ENCODE measurements around the gene GSE1.

Gene GSE1

GRCh38 chr16:85584819-85585282 lies 28.3 kb upstream of the GSE1 start:
- H3K36me3 ChIP-seq (ENCODE audit: control insufficient read depth in 4 of 4, insufficient read depth in 4 of 4, low read length in 3 of 4): peaks cover 0 to 10% (median 5%) of the 10 kb centered on the region in 4 experiments
- H3K4me3 ChIP-seq (ENCODE audit: control insufficient read depth in 1 of 7, extremely low read depth in 1 of 7, insufficient read depth in 4 of 7, low read depth in 2 of 7, low read length in 6 of 7): no peak overlapping the region
- CTCF ChIA-PET: interaction anchor here (2.4 kb wide), 1 partner anchor 11 kb away, joined by 8 read pairs; no protein-coding TSS in a partner anchor
- WGBS (ENCODE audit: insufficient coverage): 95% methylated on average over 17 of the region's 20 CpGs
- no peak for DNase-seq
- POLR2A ChIA-PET: interaction anchor here (0.7 to 0.9 kb wide), 2 partner anchors 14 to 169 kb away, joined by 3 read pairs; no protein-coding TSS in a partner anchor
- no peak overlapping the region for H3K27ac ChIP-seq (ENCODE audit: insufficient read depth in 1 of 2, low read depth in 1 of 2, low read length in 2 of 2, poor library complexity in 1 of 2, severe bottlenecking in 2 of 2)
- H3K4me1 ChIP-seq (ENCODE audit: control extremely low read depth in 1 of 4, control insufficient read depth in 4 of 4, insufficient read depth in 4 of 4, low read length in 3 of 4): peaks cover 0 to 16% (median 13%) of the 10 kb centered on the region in 4 experiments
- H3K9me3 ChIP-seq (ENCODE audit: control extremely low read depth in 1 of 5, control insufficient read depth in 4 of 5, insufficient read depth in 2 of 5, low read depth in 1 of 5, low read length in 4 of 5): no peaks in the 10 kb centered on the region
- H3K27me3 ChIP-seq (replicated peaks in 2 of 5; ENCODE audit: control insufficient read depth in 4 of 5, insufficient read depth in 5 of 5, low read length in 4 of 5): no peaks in the 10 kb centered on the region

GRCh38 chr16:85585711-85586110 lies 27.4 kb upstream of the GSE1 start:
- H3K4me1 ChIP-seq (ENCODE audit: control extremely low read depth in 1 of 4, control insufficient read depth in 4 of 4, insufficient read depth in 4 of 4, low read length in 3 of 4): peaks cover 0 to 13% (median 12%) of the 10 kb centered on the region in 4 experiments

GRCh38 chr16:85586380-85587104 lies 26.6 kb upstream of the GSE1 start:
- Histone ChIP-seq H3K9me3 (ENCODE audit: control extremely low read depth in 1 of 5, control insufficient read depth in 4 of 5, insufficient read depth in 2 of 5, low read depth in 1 of 5, low read length in 4 of 5) (no peaks in the 10 kb centered on the region), H3K36me3 (ENCODE audit: control insufficient read depth in 4 of 4, insufficient read depth in 4 of 4, low read length in 3 of 4) (peaks cover 0 to 10% (median 5%) of the 10 kb centered on the region in 4 experiments), H3K4me3 (ENCODE audit: control insufficient read depth in 1 of 7, extremely low read depth in 1 of 7, insufficient read depth in 4 of 7, low read depth in 2 of 7, low read length in 6 of 7) (no peak overlapping the region), H3K27ac (ENCODE audit: insufficient read depth in 1 of 2, low read depth in 1 of 2, low read length in 2 of 2, poor library complexity in 1 of 2, severe bottlenecking in 2 of 2) (no peak overlapping the region), H3K4me1 (ENCODE audit: control extremely low read depth in 1 of 4, control insufficient read depth in 4 of 4, insufficient read depth in 4 of 4, low read length in 3 of 4) (peaks cover 0 to 11% (median 10%) of the 10 kb centered on the region in 4 experiments), H3K27me3 (replicated peaks in 2 of 5; ENCODE audit: control insufficient read depth in 4 of 5, insufficient read depth in 5 of 5, low read length in 4 of 5) (no peaks in the 10 kb centered on the region)
- CTCF ChIA-PET: interaction anchor here (2.4 kb wide), 1 partner anchor 13 kb away, joined by 8 read pairs; no protein-coding TSS in a partner anchor
- WGBS (ENCODE audit: insufficient coverage): 97% methylated on average over 24 of the region's 31 CpGs
- DNase-seq: no peak
- POLR2A ChIA-PET: no interaction called here

More at GRCh38 chr16:85585711-85586110, 27.4 kb upstream of the GSE1 start:
- Histone ChIP-seq H3K36me3 (ENCODE audit: control insufficient read depth in 4 of 4, insufficient read depth in 4 of 4, low read length in 3 of 4) (peaks cover 0 to 10% (median 5%) of the 10 kb centered on the region in 4 experiments), H3K27me3 (replicated peaks in 2 of 5; ENCODE audit: control insufficient read depth in 4 of 5, insufficient read depth in 5 of 5, low read length in 4 of 5) (no peaks in the 10 kb centered on the region), H3K9me3 (ENCODE audit: control extremely low read depth in 1 of 5, control insufficient read depth in 4 of 5, insufficient read depth in 2 of 5, low read depth in 1 of 5, low read length in 4 of 5) (no peaks in the 10 kb centered on the region), H3K4me3 (ENCODE audit: control insufficient read depth in 1 of 7, extremely low read depth in 1 of 7, insufficient read depth in 4 of 7, low read depth in 2 of 7, low read length in 6 of 7) (no peak overlapping the region), H3K27ac (ENCODE audit: insufficient read depth in 1 of 2, low read depth in 1 of 2, low read length in 2 of 2, poor library complexity in 1 of 2, severe bottlenecking in 2 of 2) (no peak overlapping the region)
- POLR2A ChIA-PET: interaction anchor here (0.9 kb wide), 1 partner anchor 15 kb away, joined by 3 read pairs; no protein-coding TSS in a partner anchor
- CTCF ChIA-PET: interaction anchor here (2.4 kb wide), 1 partner anchor 12 kb away, joined by 8 read pairs; no protein-coding TSS in a partner anchor
- 95% methylated on average over 7 of the region's 7 CpGs for WGBS (ENCODE audit: insufficient coverage)
- DNase-seq: no peak

DNA sequence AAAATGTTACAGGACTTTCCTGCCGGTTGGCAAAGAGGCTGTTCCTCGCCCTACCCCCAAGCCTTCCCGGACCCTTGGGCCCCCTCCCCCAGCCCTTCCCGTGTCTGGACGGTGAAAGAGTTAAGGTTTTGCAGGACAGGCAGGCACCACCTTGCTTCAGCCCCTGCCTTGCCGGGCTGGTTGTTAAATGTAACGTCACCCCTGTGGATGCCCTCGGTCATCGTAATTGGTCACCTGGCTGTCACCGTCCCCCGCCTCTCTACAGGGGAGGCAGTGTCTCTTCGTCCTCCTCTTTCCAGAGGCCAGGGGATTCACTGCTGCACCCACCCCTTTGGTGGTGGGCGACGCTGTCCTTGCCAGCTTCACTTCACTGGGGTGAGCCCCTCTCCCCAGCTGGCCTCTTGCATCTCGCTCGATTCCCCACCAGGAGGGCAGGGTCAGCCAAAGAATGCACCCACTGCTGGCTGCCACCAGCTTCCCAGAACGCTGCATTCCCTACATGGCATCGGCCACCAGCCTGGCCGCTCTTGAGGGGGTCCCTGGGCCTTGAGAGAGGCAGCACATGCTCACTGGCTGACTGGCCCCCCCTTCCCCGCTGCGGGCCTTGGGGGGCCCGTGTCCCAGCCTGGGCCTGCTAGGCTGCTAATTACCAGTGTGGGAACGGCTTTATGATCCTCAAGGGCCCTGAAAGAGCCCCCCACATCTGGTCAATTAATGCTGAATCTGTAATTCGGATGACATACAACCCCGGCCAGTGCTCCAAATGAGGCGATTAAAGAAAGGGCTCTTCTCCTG lies 25.2 kb upstream of the GSE1 start:
- Histone ChIP-seq H3K4me1 (ENCODE audit: control extremely low read depth in 1 of 4, control insufficient read depth in 4 of 4, insufficient read depth in 4 of 4, low read length in 3 of 4) (peaks cover 0 to 15% (median 14%) of the 10 kb centered on the region in 4 experiments), H3K36me3 (ENCODE audit: control insufficient read depth in 4 of 4, insufficient read depth in 4 of 4, low read length in 3 of 4) (peaks cover 0 to 10% (median 5%) of the 10 kb centered on the region in 4 experiments), H3K27ac (ENCODE audit: insufficient read depth in 1 of 2, low read depth in 1 of 2, low read length in 2 of 2, poor library complexity in 1 of 2, severe bottlenecking in 2 of 2) (no peak overlapping the region), H3K27me3 (replicated peaks in 2 of 5; ENCODE audit: control insufficient read depth in 4 of 5, insufficient read depth in 5 of 5, low read length in 4 of 5) (no peaks in the 10 kb centered on the region), H3K4me3 (ENCODE audit: control insufficient read depth in 1 of 7, extremely low read depth in 1 of 7, insufficient read depth in 4 of 7, low read depth in 2 of 7, low read length in 6 of 7) (no peak overlapping the region), H3K9me3 (ENCODE audit: control extremely low read depth in 1 of 5, control insufficient read depth in 4 of 5, insufficient read depth in 2 of 5, low read depth in 1 of 5, low read length in 4 of 5) (no peaks in the 10 kb centered on the region)
- WGBS (ENCODE audit: insufficient coverage): 97% methylated on average over 26 of the region's 26 CpGs
- CTCF ChIA-PET: no interaction called here
- DNase-seq: no peak
- POLR2A ChIA-PET: interaction anchor here (0.6 kb wide), 1 partner anchor 99 kb away, joined by 3 read pairs; no protein-coding TSS in a partner anchor

DNA sequence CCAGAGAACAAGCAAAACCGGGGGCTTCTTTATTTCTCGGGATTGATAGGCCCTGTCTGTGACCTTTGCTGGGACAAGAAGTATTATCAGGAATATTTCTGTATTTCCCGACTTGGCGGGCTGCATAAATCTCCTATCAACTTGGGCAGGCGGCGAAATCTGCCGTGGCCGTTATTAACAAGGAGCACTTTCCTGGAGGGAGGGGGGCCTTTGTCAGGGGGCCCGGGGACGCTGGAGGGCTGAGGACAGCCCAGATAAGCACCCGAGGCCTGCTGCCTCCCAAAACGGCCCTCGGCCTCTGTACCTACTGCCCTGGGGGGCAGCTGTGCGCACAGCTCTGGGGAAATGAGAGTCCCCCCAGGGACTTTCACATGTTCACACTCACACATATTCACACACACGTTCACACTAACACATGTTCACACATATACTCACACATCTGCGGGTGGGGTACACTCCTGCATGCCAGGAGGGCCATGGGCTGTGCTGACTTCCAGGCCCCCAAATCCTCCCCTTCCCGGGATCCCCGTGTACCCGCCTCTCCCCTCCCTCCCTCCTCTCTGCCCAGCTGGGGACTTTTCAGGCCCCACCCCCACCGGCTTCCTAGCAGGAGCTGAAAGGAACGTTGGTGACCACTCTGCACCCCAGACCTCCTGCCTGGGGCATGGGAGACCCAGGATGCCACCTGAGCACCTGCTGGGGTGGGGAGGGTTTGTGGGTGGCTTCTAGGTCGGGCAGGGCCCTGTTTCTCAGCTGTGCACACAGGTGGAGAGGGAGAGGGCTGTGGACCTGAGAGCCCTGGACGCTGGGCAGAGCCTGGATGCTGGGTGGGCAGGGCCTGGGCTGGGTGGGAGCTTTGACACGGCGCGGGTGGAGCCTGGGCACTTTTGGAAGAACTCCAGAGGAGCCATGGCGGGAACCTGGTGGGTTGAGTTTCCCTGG lies 24.3 kb upstream of the GSE1 start:
- CTCF ChIA-PET: interaction anchor here (0.7 to 1.2 kb wide), 2 partner anchors 14 to 168 kb away, joined by 3 read pairs; no protein-coding TSS in a partner anchor
- Histone ChIP-seq H3K4me3 (ENCODE audit: control insufficient read depth in 1 of 7, extremely low read depth in 1 of 7, insufficient read depth in 4 of 7, low read depth in 2 of 7, low read length in 6 of 7) (no peak overlapping the region), H3K27ac (ENCODE audit: insufficient read depth in 1 of 2, low read depth in 1 of 2, low read length in 2 of 2, poor library complexity in 1 of 2, severe bottlenecking in 2 of 2) (no peak overlapping the region), H3K9me3 (ENCODE audit: control extremely low read depth in 1 of 5, control insufficient read depth in 4 of 5, insufficient read depth in 2 of 5, low read depth in 1 of 5, low read length in 4 of 5) (no peaks in the 10 kb centered on the region), H3K27me3 (replicated peaks in 2 of 5; ENCODE audit: control insufficient read depth in 4 of 5, insufficient read depth in 5 of 5, low read length in 4 of 5) (no peaks in the 10 kb centered on the region), H3K4me1 (ENCODE audit: control extremely low read depth in 1 of 4, control insufficient read depth in 4 of 4, insufficient read depth in 4 of 4, low read length in 3 of 4) (peaks cover 0 to 13% (median 10%) of the 10 kb centered on the region in 4 experiments), H3K36me3 (ENCODE audit: control insufficient read depth in 4 of 4, insufficient read depth in 4 of 4, low read length in 3 of 4) (peaks cover 0 to 10% (median 5%) of the 10 kb centered on the region in 4 experiments)
- POLR2A ChIA-PET: no interaction called here
- WGBS (ENCODE audit: insufficient coverage): 93% methylated on average over 23 of the region's 27 CpGs
- DNase-seq: no peak

DNA sequence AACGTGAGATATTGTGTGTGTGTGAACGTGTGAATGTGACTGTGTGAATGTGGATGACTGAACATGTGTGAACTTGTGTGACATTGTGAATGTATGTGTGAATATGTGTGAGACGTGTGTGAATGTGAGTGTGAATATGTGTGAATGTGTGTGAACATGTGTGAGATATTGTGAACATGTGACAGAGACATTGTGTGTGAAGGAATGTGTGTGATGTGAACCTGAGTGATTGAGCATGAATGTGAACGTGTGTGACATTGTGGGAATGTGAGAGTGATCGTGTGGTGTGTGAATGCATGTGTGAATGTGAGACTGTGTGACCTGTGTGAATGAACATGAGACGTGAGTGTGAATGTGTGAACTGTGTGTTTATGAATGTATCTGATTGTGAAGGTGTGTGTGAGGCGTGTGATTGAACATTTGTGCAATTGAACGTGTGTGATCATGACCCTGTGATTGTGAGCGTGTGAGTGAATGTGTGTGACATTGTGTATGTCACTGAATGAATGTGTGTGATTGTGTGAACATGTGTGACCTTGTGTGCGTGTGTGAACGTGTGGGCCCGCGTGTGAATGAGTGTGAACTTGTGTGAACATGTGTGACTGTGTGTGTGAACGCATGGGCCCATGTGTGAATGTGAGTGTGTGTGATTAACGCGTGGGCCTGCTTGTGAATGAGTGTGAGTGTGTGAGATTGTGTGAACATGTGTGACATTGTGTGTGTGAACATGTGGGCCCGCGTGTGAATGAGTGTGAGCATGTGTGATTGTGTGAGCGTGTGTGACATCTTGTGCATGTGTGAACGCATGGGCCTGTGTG lies 23.2 kb upstream of the GSE1 start:
- 97% methylated on average over 20 of the region's 20 CpGs for WGBS (ENCODE audit: insufficient coverage)
- Histone ChIP-seq H3K9me3 (ENCODE audit: control extremely low read depth in 1 of 5, control insufficient read depth in 4 of 5, insufficient read depth in 2 of 5, low read depth in 1 of 5, low read length in 4 of 5) (no peaks in the 10 kb centered on the region), H3K27me3 (replicated peaks in 2 of 5; ENCODE audit: control insufficient read depth in 4 of 5, insufficient read depth in 5 of 5, low read length in 4 of 5) (no peaks in the 10 kb centered on the region), H3K36me3 (ENCODE audit: control insufficient read depth in 4 of 4, insufficient read depth in 4 of 4, low read length in 3 of 4) (peaks cover 0 to 8% (median 5%) of the 10 kb centered on the region in 4 experiments), H3K4me1 (ENCODE audit: control extremely low read depth in 1 of 4, control insufficient read depth in 4 of 4, insufficient read depth in 4 of 4, low read length in 3 of 4) (peaks cover 3 to 22% (median 15%) of the 10 kb centered on the region in 4 experiments), H3K4me3 (ENCODE audit: control insufficient read depth in 1 of 7, extremely low read depth in 1 of 7, insufficient read depth in 4 of 7, low read depth in 2 of 7, low read length in 6 of 7) (no peak overlapping the region), H3K27ac (ENCODE audit: insufficient read depth in 1 of 2, low read depth in 1 of 2, low read length in 2 of 2, poor library complexity in 1 of 2, severe bottlenecking in 2 of 2) (no peak overlapping the region)
- DNase-seq: no peak
- POLR2A ChIA-PET: no interaction called here
- CTCF ChIA-PET: interaction anchor here (1.2 to 2.9 kb wide), 2 partner anchors 12 to 13 kb away, joined by 3 to 8 read pairs; no protein-coding TSS in a partner anchor

Data from common myeloid progenitor, CD34-positive (primary cell).